Activated T-cell treated with anti-CD3 and anti-CD28 coated beads for 4 hours (primary cell): Measurements from ENCODE around the gene KRT13.

Experiments
- DNase-seq: peaks from one replicate; pipeline ENCODE4 v3.0.0-alpha.2; 2020

The KRT13 gene

DNA sequence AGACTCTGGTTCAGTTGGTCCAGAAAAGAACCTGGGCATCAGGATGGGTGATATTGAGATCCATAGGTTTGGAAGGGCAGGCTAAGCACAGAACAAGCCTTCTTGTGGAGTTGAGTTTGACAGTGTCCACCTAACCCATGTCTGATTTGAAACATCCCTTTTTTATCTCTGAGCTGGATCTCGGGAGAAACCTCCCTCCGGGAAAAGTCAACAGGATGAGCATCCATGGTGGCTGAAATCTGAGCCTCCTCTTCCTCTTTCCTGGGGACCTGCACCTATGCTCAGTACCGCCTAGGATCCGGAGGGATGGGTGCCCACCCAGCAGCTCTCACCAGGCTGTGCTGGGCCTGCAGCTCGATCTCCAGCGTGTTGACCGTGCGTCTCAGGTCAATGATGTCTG, 41.7 kb downstream of the KRT13 start:
- no peak for DNase-seq

DNA sequence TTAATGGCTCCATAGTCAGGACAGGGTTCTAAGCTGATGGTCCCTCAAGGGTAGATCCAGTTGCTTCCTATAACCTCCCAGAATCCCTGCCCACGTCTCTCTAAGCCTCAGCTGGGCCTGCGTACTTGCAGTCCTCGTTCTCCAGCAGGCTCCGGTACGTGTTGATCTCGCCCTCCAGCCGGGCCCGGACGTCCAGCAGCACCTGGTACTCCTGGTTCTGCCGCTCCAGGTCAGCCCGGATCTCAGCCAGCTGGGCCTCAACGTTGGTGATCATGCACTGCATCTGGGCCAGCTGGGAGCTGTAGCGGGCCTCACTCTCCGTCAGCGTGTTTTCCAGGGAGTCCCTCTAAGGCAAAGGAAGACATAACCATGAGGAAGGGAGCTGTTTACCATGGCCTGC, 42.7 kb downstream of the KRT13 start:
- DNase-seq: no peak

DNA sequence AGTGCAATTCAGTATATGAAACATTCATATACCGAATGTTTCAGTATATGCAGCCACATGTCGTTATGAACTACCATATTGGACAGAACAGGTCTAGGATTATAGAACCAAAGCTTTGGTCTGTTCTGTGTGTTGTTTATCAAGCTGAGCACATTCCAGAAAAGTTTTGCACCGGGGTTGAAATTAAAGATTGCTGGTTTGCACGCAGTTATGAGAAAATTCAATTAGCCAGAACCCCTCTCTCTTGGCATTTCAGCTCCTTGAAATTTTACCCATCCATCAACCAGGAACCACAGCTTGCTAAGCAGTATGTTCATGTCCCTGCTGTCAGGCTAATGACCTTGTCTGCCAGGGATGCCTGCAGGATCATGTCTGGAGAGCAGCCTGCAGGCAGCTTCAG, 47.7 kb downstream of the KRT13 start:
- DNase-seq: no peak

DNA sequence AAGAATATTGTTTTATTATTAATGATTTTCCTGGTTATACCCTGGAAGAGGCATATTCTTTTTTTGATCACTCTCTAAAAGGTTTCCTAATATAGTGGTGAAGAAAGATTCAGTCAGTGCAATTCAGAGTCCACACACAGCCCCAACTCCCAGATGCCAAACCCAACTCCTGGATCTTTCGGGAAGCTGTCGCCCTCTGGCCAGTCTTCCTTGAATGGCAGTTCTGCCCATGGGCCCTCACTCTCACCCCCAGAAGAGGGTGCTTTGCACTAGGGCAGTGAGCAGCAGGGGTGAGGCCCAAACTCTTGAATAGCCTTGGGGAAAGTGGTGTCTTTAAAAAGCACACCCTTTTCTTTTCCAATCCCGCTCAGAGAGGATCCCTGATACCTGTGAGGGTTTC, 49.2 kb downstream of the KRT13 start:
- DNase-seq: no peak

DNA sequence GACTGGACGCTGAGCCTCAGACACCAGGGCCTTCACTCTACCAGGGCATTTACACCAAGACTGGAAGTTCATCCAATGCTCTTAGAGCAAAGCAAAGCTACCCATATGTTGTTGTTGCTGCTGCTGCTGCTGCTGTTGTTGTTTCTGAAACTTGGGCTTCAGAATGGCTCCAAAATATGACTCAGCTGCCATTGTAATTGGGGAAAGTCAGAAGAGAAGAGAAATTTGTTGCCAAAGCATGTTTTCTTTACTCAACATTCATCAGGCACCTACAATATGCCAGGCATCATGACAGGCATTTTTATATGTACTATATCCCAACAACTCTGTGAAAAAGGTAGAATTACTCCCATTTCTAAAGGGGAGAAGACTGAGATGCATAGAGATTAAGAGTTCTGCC, 50.2 kb downstream of the KRT13 start:
- no peak for DNase-seq

DNA sequence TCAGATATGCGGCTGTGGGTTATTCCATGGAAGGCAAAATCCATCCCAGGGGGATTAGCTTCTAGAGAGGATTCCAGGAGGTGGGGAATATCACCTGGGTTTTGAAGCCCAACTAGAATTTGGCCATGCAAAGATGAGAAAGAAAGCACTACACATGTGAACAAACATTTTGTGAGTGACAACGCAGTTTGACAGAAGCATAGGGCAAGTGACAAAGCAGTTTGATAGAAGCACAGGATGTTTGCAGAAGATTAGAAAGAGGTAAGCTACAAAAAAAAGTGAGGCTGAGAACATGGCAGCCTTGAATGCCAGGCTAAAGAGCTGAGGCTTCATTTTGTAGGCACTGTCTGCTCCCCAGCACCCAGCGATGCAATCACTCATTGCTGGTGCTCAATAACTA, 52.3 kb downstream of the KRT13 start:
- no peak for DNase-seq

DNA sequence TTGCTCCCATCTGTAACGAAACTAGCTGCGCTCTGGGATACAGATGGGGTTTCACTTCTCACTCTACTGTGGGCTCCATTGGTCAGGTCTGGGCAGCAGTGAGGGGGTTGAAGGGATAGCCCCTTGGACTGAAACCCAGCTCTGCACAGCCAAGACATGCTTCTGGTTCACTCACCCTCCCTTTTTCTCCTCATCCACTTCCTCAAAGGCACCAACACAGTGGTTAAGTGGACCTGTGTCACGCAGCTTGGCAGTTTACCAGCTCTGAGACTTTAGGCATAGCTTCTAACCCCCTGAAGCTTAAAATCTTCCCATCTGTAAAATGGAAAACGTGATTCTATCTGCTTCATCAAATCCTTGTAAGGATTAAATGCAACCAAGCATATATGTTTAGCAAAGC, 53.1 kb downstream of the KRT13 start:
- no peak for DNase-seq

DNA sequence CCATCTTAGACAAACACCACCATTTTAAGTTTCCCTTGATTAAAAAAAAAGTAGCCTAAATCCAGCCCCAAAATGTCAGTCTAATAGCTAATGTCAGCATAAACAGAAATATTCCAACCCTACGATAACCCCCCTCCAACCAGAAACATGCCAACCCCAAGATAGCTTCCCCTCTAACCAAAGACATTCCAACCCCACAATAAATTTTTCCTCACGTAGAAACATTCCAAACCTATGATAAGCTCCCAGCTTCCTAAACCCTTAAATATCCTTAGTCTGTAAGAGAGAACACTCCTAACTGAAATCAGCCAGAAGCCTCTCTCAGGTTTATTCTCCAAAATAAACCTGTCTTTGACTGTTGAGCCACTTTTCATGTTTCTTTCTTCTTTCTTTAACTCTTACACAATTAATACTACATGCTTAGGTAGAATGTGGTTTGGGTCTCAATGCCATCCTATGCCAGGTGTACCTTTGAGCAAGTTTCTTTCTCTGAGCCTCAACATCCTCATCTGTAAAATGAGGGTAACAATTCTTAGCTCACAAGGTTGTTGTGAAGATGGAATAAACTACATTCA, 54.2 kb downstream of the KRT13 start:
- DNase-seq: no peak
